ENCODE data around the gene PSG11.
"Not testable (repeated sequence)": the region's sequence is repeated elsewhere in the genome, so short reads cannot be mapped to it uniquely, and the experiment has no call there.

DNA sequence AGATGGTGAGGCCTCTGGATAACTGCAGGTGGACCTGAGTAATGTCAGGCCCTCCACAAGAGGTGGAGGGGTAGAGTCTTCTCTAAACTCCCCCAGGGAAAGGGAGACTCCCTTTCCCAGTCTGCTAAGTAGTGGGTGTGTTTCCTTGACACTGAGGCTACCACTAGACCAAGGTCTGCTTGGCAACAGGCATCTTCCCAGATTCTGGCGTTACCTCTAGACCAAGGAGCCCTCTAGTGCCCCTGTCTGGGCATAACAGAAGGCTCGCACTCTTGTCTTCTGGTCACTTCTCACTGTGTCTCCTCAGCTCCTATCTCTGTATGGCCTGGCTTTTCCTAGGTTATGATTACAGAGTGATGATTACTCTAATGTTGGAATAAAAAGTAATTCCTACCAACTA is 5.4 kb upstream of the PSG11 start:
- TF ChIP-seq, protein P1, sequence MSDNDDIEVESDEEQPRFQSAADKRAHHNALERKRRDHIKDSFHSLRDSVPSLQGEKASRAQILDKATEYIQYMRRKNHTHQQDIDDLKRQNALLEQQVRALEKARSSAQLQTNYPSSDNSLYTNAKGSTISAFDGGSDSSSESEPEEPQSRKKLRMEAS (IDR thresholded peaks at IDR 0.05): not testable (repeated sequence)
- TF ChIP-seq, protein P2, sequence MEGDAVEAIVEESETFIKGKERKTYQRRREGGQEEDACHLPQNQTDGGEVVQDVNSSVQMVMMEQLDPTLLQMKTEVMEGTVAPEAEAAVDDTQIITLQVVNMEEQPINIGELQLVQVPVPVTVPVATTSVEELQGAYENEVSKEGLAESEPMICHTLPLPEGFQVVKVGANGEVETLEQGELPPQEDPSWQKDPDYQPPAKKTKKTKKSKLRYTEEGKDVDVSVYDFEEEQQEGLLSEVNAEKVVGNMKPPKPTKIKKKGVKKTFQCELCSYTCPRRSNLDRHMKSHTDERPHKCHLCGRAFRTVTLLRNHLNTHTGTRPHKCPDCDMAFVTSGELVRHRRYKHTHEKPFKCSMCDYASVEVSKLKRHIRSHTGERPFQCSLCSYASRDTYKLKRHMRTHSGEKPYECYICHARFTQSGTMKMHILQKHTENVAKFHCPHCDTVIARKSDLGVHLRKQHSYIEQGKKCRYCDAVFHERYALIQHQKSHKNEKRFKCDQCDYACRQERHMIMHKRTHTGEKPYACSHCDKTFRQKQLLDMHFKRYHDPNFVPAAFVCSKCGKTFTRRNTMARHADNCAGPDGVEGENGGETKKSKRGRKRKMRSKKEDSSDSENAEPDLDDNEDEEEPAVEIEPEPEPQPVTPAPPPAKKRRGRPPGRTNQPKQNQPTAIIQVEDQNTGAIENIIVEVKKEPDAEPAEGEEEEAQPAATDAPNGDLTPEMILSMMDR (IDR thresholded peaks at IDR 0.05; ENCODE audit: low read depth, low read length, missing input control): not testable (repeated sequence)
